WTC11 (cell line): ENCODE measurements around the gene MICAL2. TPM values are rescaled to one million over a fixed set of nuclear protein-coding genes. Genes with fewer than 3 reads are reported as not detected.

Source experiments
- ATAC-seq: fragments of 200-7000 bp; cut with Tn5 transposase; 2 replicates; pipeline ENCODE4 v1.10.0; 2021; ENCODE audit warnings: mild to moderate bottlenecking, moderate library complexity
- CTCF ChIA-PET: fragments of 300-600 bp; sonication (Branson Sonifier 250); formaldehyde crosslinking; loops from one replicate; lab custom pipeline; 2021; ENCODE audit warnings: antibody characterized with exemption; lab: Charles Lee
- POLR2A ChIA-PET: fragments of 350-600 bp; sonication (Branson Sonifier 250); formaldehyde crosslinking; loops from one replicate; lab custom pipeline; 2021; ENCODE audit warnings: antibody characterized with exemption; lab: Charles Lee
- DNase-seq: peaks from one replicate; pipeline ENCODE4 v3.0.0; 2021; ENCODE audit warnings: low spot score
- H3K27ac Mint-ChIP-seq: 2 replicates; pipeline ENCODE4 v1.8.0; 2021; ENCODE audit warnings: mixed read lengths
- H3K27me3 Mint-ChIP-seq: 2 replicates; pipeline ENCODE4 v1.8.0; 2021; ENCODE audit warnings: low read depth, mild to moderate bottlenecking, moderate library complexity, mixed read lengths
- H3K36me3 Mint-ChIP-seq: 2 replicates; pipeline ENCODE4 v1.8.0; 2021; ENCODE audit warnings: mixed read lengths
- H3K4me1 Mint-ChIP-seq: 2 replicates; pipeline ENCODE4 v1.8.0; 2022; ENCODE audit warnings: mixed read lengths
- H3K4me3 Mint-ChIP-seq: 2 replicates; pipeline ENCODE4 v1.8.0; 2021; ENCODE audit warnings: mild to moderate bottlenecking, moderate library complexity, mixed read lengths
- H3K9me3 Mint-ChIP-seq: 2 replicates; pipeline ENCODE4 v1.8.0; 2021; ENCODE audit warnings: mixed read lengths
- ARID4B ChIP-seq: sonication (generic); formaldehyde crosslinking; IDR thresholded peaks from 2 replicates; pipeline ENCODE4 v1.8.0; 2023; ENCODE audit warnings: missing genetic modification reagents, mild to moderate bottlenecking, borderline replicate concordance
- ELF4 ChIP-seq: sonication (generic); formaldehyde crosslinking; IDR thresholded peaks from 2 replicates; pipeline ENCODE4 v1.8.1; 2022; ENCODE audit warnings: low read depth, mild to moderate bottlenecking, moderate library complexity, missing genetic modification reagents
- FOXP1 ChIP-seq: sonication (generic); formaldehyde crosslinking; IDR thresholded peaks from 2 replicates; pipeline ENCODE4 v1.8.0; 2022; ENCODE audit warnings: missing genetic modification reagents, mild to moderate bottlenecking, moderate library complexity, borderline replicate concordance
- NR2C2 ChIP-seq: sonication (generic); formaldehyde crosslinking; IDR thresholded peaks from 2 replicates; pipeline ENCODE4 v1.8.0; 2022; ENCODE audit warnings: mild to moderate bottlenecking, missing genetic modification reagents
- NR3C1 ChIP-seq: sonication (generic); formaldehyde crosslinking; conservative IDR thresholded peaks from 2 replicates; pipeline ENCODE4 v1.8.1; 2023; ENCODE audit warnings: low read depth, mild to moderate bottlenecking, missing genetic modification reagents
- RELA ChIP-seq: sonication (generic); formaldehyde crosslinking; IDR thresholded peaks from 2 replicates; pipeline ENCODE4 v1.8.1; 2022; ENCODE audit warnings: missing genetic modification reagents, mild to moderate bottlenecking, borderline replicate concordance
- SMAD3 ChIP-seq: sonication (generic); formaldehyde crosslinking; IDR thresholded peaks from 2 replicates; pipeline ENCODE4 v1.8.0; 2022; ENCODE audit warnings: missing genetic modification reagents, mild to moderate bottlenecking, borderline replicate concordance
- ZBTB43 ChIP-seq: sonication (generic); formaldehyde crosslinking; IDR thresholded peaks from 2 replicates; pipeline ENCODE4 v1.8.1; 2023; ENCODE audit warnings: mild to moderate bottlenecking, missing genetic modification reagents
- ZNF423 ChIP-seq: fragments of 250-450 bp; sonication (Bioruptor Pico); IDR thresholded peaks from 2 replicates; pipeline ENCODE4 v2.1.2; 2022; ENCODE audit warnings: mild to moderate bottlenecking, moderate library complexity
- ZNF425 ChIP-seq: fragments of 250-450 bp; sonication (Bioruptor Pico); conservative IDR thresholded peaks from 2 replicates; pipeline ENCODE4 v1.9.0; 2021; ENCODE audit warnings: mild to moderate bottlenecking
- ZNF512 ChIP-seq: sonication (generic); formaldehyde crosslinking; IDR thresholded peaks from 2 replicates; pipeline ENCODE4 v1.8.1; 2022; ENCODE audit warnings: missing genetic modification reagents, borderline replicate concordance
- total RNA-seq: library from RNA; stranded (reverse); gene quantifications from 3 replicates; pipeline ENCODE4 v1.2.3, GENCODE V29; 2021

The MICAL2 gene
- total RNA-seq, 1 experiment from 2014 or later: 3.1 TPM

- Mint-ChIP-seq H3K9me3 (no peaks in the 10 kb centered on the region), H3K36me3 (no peaks in the 10 kb centered on the region), H3K4me1 (peaks cover 40% of the 10 kb centered on the region)
Measured at GRCh38 chr11:12251666-12252560, 141.5 kb downstream of the MICAL2 start.

GRCh38 chr11:12253843-12254281 is 143.5 kb downstream of the MICAL2 start:
- ATAC-seq (no peak), DNase-seq (no peak)
- no peak overlapping the region for H3K27ac Mint-ChIP-seq
- no peaks in the 10 kb centered on the region; the same call in 1 of the 2 replicates for H3K27me3 Mint-ChIP-seq
- CTCF ChIA-PET: interaction anchor here (0.6 to 3.0 kb wide), 4 partner anchors 13 to 210 kb away, joined by 3 to 12 read pairs (median 6); no protein-coding TSS in a partner anchor
- H3K36me3 Mint-ChIP-seq: no peaks in the 10 kb centered on the region
- no peak overlapping the region for H3K4me3 Mint-ChIP-seq
- POLR2A ChIA-PET: no interaction called here
- H3K9me3 Mint-ChIP-seq: no peaks in the 10 kb centered on the region
- TF ChIP-seq ELF4 (CRISPR knock-in tag): no peak
- TF ChIP-seq, all 79 proteins: peak for 0
- H3K4me1 Mint-ChIP-seq: peaks cover 25% of the 10 kb centered on the region

More at GRCh38 chr11:12251666-12252560, 141.5 kb downstream of the MICAL2 start:
- Mint-ChIP-seq H3K27me3 (no peaks in the 10 kb centered on the region; the same call in 1 of the 2 replicates), H3K4me3 (no peak overlapping the region), H3K27ac (no peak overlapping the region)
- no peak for DNase-seq
- ChIA-PET POLR2A (no interaction called here), CTCF (interaction anchor here (1.7 to 3.0 kb wide), 4 partner anchors 16 to 208 kb away, joined by 5 to 12 read pairs (median 6); no protein-coding TSS in a partner anchor)
- no peak for TF ChIP-seq ZNF512
- no peak for TF ChIP-seq FOXP1 (CRISPR knock-in tag)
- TF ChIP-seq RELA: no peak
- TF ChIP-seq ZBTB43: no peak
- TF ChIP-seq ZNF423 (CRISPR knock-in tag): peak; percentile 86
- no peak for TF ChIP-seq ZNF425 (CRISPR knock-in tag)
- ATAC-seq: peak; percentile 26

GRCh38 chr11:12258451-12258850 is 148.1 kb downstream of the MICAL2 start:
- no peak overlapping the region for H3K4me3 Mint-ChIP-seq
- ATAC-seq: no peak
- DNase-seq: no peak
- H3K9me3 Mint-ChIP-seq: no peaks in the 10 kb centered on the region
- H3K4me1 Mint-ChIP-seq: no peaks in the 10 kb centered on the region
- H3K36me3 Mint-ChIP-seq: no peaks in the 10 kb centered on the region
- no peaks in the 10 kb centered on the region; the same call in 1 of the 2 replicates for H3K27me3 Mint-ChIP-seq
- no peak for TF ChIP-seq NR3C1 (CRISPR knock-in tag)
- no peak for TF ChIP-seq ARID4B (CRISPR knock-in tag)
- TF ChIP-seq ELF4 (CRISPR knock-in tag): no peak
- TF ChIP-seq NR2C2 (CRISPR knock-in tag): no peak
- TF ChIP-seq SMAD3 (CRISPR knock-in tag): no peak
- POLR2A ChIA-PET: no interaction called here
- H3K27ac Mint-ChIP-seq: no peak overlapping the region
- CTCF ChIA-PET: interaction anchor here (1.3 to 1.5 kb wide), 2 partner anchors 8 to 10 kb away, joined by 3 to 4 read pairs; no protein-coding TSS in a partner anchor
